Hypothalamus (tissue), 51 donors: Measurements from ENCODE around the gene TMC8.
"Not testable (repeated sequence)": the region's sequence is repeated elsewhere in the genome, so short reads cannot be mapped to it uniquely, and the experiment has no call there.

Source experiments
- DNase-seq, 51 donors: peaks; one replicate each; lab custom pipeline; 2025; lab: John Stamatoyannopoulos, UW

Gene TMC8

DNA sequence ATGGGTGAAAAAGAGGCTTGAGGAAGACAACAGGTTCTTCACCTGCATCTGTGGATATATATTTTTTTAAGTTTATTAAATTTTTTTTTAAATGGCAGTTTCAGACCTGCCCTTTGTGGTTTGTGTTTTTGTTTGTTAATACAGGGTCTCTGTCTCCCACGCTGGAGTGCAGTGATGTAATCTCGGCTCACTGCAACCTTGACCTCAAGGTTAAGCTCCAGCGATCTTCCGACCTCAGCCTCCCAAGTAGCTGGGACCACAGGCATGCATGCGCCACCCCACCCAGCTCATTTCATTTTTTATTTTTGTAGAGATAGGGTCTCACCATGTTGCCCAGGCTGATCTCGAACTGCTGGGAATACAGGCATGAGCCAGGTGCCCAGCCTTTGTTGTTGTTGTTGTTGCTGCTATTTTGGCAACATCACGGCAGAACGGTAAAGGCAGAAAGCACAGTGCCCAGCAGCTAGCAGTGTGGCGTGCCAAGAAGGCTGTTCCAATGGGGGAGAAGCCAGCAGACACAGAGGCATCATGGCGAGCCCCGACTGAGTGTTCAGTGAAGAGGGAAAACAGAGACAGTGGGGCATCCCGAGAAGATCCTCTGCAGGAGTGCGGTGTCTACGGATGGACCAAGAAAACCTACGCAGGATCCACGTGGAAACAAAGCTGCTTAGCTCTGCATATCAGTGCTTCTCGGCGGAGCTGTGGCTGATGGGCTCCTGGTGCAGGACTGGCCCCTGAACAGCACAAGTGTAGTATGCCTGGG, 21.7 kb upstream of the TMC8 start:
- DNase-seq, result peak in 10 of 51 donors; percentile 19 to 46 (median 34)

DNA sequence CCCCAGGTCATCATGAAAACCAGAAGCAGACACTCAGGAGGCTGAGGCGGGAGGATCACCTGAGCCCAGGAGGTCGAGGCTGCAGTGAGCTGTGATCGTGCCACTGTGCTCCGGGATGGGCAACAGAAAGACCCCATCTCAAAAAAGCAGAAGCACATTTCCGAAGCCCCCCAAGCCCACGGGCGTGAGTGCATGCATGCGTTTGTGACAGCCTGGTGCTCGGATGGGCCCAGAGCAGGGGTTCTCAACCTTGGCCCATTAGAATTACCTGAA, 21.1 kb upstream of the TMC8 start:
- DNase-seq, result no peak

DNA sequence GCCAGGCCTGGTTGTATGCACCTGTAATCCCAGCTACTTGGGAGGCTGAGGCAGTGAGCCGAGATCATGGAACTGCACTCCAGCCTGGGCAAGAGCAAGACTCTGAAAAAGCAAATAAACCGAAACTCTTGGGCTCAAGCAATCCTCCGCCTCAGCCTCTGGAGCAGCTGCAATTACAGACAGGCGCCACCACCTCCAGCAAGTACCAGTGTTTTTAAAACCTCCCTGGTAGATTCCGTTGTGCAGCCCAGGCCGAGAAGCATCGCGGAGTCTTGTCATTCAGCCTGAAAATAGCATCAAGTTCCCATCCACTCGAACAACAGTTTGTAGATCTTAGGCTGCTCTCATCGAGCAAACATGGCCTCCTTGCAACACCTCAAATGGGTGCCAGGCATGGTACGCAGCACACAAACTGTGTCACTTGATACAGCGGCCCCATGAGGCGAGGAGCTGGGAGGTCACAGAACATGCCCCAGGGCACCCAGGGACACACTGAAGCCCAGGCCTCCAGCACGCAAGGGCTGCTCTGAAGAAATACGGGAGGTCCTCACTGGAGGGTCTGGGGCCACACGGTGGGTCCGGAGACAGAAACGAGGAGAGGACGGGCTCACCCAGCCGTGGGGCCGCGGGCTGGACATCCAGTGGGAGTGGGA, 20.1 kb upstream of the TMC8 start:
- DNase-seq, result no peak

DNA sequence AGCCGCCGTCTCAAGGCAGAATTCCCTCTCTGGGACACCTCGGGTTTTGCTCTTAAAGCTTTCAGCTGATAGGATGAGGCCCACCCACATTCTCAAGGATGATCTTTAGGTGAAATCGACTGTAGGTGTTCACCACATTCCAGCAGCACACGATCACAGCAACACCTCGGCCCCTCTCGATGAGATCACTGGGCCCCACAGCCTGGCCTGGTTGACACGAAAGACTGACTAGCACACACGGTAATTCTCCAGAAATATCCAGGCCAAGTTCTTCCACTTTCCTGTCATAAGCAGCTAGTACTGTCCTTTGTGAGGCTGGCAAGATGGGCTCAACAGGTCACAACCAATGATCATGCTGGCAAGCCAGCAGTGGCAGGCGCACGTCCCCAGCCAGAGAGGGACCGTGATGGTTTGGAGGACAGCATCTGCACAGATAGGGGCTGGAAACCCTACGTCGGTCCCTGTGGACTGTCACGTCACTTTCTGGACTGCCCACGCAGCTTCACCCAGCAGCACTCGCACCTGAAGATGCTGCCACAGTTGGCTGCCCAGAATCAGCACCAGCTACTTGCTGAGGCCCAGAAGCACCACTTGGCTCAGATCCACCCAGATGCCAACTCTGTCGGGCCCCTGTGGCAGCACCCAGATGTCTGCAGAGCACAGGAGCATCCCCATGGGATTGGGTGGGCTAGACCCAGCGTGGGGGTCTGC, 19.4 kb upstream of the TMC8 start:
- DNase-seq, result no peak

DNA sequence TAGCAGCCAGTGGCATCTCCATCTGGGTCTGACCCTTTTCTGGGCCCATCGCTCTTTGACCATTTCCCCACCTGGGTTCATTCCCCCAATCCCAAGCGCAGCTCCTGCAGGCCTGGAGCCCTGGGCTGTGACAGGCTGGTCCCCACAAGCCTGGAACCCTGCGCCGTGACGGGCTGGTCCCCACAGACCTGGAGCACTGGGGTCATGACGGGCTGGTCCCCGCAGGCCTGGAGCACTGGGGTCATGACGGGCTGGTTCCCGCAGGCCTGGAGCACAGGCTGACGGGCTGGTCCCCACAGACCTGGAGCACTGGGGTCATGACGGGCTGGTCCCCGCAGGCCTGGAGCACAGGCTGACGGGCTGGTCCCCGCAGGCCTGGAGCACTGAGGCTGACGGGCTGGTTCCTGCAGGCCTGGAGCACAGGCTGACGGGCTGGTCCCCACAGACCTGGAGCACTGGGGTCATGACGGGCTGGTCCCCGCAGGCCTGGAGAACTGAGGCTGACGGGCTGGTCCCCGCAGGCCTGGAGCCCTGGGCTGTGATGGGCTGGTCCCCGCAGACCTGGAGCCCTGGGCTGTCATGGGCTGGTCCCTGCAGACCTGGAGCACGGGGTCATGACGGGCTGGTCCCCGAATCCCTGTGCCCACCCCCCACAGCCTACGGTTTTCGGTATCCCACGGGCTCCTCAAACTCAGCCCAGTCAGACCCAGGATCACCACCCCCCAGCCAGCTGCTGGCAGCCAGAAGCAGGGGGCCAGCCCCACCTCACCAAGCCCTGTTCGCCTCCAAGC, 18.6 kb upstream of the TMC8 start:
- no peak for DNase-seq

DNA sequence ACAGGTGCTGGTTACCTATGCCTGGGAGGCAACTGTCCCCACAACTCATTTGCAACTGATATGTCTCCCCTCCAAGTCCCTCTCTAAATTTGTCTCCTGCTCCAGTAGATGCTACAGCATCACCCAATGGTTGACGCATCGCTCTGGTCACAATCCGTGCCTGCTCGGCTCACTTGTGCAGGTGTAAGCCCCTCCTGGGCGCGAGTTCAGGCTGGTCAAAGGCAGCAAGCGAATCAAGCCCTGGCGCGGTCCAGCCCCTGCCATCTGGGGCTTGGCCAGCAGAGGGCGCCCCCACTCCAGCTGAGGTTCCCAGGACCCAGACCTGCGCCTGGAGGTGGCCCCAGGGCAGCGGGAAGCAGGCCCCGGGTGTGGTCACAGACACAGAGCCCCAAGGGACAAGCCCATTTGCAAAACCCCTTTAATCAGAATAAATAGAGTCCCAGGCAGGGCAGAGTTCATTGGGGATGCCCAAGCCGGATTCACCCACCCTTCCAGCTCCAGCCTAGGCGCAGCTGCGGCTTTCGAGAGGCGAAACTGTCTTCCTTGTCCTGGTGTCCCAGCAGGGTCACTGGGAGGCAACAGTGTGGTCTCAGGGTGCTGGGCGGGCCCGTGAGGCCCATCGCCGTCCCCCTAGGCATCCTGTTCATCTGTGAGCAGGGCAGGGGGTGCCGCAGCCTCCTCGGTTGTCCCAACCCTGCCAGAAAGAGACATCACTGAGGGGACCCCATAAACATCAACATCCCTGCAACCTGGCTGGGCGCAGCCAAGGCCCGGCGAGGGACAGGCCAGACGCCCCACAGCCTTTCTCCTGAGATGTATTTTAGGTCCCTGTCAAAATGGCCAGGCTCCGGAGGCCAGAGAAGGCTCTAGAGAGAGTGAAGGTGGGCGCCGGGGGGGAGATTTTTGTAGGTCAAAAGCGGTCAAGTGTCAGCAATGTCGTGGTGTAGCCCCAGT, 17.8 kb upstream of the TMC8 start:
- peak in 49 of 51 donors; percentile 27 to 92 (median 66) for DNase-seq

DNA sequence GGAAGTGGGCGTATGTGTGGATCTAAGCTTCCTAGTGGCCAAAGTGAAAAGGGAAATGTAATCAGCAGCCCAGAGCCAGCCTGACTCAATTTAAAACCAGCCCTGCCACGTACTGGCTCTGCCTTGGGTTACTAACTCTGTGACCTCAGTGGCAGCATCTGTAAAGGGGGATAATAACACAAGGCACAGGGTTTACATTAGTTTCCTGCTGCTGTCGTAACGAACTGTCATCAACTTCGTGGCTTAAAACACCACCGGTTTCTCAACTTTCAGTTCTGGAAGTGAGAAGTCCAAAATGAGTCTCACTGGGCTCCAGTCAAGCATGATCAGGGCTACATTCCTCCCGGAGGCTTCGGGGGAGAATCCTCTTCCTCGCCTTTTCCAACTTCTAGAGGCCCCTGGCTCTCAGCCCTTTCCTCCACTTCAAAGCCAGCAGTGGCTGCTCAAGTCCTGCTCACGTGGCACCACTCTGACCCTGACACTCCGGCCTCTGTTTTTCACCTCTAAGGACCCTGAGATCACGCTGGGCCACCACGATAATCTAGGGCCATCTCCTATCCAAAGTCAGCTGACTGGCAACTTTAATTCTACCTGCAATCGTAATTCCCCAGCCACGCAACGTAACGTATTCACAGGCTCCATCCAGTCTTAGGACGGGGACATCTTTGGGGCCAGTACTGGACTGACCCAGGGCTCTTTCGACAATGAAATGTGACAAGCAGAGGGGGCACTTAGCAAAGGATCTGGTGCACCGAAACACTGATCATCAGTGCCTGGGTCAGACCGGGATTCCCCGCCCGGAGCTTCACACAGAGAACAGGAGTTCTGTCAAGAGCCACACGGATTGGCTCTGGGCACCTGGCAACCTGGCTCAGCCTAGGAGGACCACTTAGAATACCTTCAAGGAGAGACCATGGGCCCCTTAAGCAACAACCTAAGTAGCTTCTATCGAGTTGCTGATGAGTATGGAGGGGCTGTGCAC, 16.5 kb upstream of the TMC8 start:
- no peak for DNase-seq

DNA sequence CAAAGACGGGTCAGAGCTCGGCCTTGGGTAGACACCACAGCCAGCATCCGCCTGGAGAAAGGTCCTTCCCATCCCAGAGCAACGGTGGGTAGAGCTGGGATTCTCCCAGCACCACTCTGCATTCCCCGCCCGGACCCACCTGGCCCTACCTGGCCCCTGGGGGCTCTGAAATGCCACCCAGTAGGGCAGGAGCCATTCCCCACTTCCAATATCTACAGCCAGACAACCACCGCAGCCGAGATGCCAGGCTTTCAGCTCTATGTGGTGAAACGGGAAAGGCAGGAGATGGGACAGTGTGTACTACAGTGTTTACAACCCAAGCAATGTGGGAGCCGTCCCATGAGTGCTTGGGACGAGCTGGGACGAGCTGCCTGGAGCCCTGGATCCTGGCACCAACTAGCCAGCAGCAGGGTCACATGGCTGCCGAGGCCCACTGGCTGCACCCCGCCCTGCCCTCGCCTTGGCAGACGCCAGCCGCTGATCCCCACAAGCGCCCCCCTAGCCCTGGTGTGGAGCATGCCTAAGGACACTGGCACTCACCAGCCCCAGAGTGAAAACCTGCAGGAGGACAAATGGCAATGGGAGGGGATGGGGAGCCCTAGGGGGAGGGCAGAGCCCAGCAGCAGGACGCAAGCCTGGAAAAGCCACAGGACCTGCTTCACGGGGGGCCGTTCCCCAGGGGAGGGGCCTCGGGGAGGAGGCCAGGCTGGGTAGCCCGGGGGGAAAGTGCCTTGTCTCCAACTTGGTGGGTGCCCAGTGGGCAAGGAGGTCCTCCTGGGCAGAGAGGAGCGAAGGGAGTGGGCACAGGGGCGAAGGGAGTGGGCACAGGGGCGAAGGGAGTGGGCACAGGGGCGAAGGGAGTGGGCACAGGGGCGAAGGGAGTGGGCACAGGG, 15.5 kb upstream of the TMC8 start:
- DNase-seq, result peak in 47 of 51 donors; percentile 41 to 97 (median 85)

DNA sequence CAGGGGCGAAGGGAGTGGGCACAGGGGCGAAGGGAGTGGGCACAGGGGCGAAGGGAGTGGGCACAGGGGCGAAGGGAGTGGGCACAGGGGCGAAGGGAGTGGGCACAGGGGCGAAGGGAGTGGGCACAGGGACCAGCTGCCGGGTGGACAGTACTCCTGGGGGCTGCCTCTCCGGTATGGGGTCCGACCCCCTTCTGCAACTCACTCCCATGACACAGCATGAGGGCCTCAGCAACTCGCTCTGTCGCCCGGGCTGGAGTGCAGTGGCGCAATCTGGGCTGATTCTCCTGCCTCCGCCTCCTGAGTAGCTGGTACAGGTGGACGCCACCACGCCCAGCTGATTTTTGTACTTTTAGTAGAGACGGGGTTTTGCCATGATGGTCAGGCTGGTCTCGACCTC, 14.8 kb upstream of the TMC8 start:
- DNase-seq, result not testable (repeated sequence)

DNA sequence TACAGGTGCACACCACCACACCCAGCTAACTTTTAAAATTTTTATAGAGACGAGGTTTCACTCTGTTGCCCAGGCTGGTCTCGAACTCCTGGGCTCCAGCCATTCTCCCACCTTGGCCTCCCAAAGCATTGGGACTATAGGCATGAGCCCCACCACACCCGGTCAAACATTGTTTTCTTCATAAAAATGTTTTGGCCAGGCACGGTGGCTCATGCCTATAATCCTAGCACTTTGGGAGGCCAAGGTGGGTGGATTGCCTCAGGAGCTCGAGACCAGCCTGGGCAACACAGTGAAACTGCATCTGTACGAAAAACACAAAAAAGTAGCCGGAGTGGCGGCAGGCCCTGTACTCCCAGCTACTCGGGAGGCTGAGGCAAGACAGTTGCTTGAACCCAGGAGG, 14.2 kb upstream of the TMC8 start:
- no peak for DNase-seq

DNA sequence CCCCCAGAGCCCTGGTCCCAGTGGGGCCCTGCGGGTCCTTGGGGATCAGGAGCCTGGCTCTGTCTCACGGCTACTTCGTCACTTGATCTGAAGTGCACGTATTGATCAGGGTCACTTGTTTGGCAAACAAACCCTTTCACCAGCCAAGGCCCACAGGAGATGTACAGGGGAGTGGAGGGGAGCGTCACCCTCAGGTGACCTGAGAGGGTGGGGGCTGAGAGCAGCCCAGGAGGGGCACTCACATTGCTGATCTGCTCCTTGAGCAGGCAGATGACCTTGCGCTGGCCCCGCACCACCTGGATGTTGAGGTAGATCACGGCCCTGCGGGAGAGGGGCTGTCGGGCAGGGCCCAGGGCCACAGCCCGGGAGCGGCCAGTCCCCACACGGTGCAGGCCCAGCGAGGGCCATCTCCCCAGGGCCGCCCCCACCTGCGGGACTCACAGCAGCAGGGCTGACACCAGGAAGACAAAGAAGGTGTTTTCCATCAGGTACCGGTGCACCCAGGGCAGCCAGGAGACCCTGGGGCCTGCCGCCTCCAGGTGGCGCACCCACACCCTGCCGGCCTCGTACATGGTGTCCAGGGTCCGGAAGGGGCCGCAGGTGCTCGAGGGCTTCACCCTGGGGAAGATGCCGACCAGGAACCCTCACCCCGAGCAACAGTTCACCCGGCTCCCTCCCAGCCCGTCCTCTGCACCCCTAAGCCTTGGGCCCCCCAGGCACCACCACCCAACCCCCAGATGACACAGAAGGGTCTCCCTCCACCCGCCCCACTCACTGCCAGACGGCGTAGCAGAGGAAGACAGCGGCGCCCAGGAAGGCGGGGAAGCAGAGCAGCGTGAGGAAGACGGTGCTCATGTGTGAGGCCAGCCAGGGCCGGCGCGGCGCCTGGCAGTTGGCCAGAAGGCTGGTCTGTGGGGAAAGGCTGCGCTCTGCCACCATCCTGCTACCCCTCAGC, 13.3 kb upstream of the TMC8 start:
- DNase-seq, result peak in 28 of 51 donors; percentile 12 to 72 (median 40)

DNA sequence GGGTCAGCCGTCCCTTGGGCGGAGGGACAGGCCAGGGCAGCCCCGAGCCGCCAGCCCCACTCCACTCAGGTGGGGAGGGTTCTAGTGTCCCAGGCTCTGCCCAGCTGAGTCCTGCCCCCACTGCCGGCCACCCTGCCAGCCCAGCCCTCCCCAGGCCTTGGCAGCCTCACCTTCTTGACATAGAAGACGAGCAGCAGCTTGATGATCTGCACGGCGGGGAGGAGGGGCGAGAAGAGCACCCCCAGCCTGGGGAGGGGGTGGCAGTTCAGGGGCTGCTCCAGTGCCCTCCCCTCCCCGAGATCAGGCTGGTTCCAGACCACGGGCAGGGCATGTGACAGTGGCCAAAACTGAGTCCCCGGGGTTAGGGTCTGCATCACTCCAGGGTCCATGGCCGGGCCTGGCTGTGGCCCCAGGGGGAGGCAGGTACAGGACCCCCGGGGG, 11.8 kb upstream of the TMC8 start:
- DNase-seq, result no peak

DNA sequence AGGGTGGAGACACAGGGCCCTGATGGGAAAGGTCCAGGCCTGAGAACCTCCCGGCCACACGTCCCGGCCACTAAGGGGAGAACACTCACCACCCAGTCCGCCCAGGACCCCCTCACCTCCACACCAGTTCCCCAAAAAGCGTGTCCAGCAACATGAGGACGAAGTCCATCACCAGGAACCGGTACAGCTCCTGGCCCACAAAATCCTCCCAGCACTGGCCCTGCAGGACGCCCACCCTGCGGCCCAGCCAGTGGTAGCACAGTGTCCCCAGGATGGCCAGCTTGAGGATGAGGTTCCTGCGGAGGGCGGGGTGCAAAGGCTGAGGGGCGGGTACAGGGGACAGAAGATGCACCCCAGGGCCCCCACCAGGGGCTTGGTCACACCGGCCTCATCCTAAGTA, 10.0 kb upstream of the TMC8 start:
- DNase-seq, result no peak

DNA sequence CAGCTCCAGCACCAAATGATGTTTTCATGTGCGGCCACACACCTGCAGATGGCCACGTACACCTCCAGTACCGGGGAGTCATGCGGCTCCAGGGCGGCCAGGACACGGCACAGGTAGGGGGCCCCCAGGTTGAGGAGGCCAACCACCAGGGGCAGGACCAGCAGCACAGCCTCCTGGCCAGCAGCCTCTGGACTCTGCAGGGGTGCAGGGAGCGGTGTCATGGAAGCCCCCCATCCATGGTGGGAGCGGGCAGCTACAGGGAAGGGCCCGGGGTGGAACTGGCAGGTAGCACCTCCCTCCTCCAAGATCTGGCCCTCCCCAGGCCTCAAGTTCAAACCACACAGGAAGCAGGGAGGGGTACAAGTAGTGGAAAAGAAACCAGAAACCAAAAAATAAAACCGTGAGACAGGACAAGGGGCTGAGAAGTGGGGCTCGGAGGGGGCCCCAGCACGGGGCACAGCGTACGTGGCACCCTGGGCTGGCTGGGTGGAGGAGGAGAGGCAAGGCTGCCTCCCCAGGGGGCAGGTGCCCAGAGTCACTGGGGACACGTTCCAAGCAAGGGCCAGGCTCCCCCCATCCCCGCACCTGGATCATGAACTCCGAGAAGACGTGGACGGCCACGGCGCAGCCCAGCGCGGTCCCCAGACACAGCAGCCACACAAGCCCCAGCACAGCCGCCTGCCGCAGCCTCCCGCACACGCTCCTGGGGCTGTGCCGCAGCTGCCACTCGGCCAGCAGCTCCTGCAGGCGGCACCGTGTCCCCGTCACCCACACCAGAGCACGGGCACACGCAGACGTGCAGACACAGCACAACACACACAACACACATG, 9.4 kb upstream of the TMC8 start:
- DNase-seq, result no peak

DNA sequence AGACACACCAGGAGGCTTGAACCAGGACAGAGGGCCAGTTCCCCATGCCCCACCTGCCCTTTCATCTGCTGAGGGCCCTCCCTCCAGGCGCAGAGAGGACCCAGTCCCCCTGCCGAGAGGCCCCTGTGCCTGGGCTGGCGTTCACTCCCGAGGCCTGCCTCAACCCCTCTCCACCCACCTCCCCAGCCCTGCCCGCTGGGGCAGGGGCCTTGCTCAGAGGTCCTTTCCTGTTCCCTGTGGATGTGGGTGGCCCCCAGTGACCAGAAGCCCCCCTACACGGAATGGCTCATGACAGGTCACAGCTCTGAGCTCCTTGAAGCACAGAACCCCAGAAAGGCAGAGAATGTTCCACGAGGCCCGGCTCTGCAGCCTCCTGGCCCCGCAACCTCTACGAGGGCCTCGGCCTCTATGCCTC, 8.8 kb upstream of the TMC8 start:
- no peak for DNase-seq
